Measurements from ENCODE around the gene APOA1.

DNA sequence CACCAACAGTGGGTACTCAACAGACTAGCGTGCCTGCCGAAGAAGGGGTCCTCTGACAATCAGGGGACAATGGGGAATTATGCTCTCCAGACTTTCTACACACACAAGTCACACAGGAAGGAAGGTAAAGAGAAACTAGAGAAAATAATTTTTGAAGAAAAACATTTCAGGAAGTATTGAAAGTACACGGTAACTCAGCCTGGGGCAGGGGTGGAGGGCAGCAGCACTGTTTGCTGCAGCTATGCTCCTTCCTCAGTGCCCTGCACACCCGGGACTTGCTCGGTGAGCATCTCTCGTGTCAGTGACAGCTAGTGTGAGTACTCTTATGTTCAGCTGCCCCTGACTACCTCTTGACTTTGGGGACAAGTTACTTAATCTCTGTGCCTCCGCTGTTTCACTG is 18.0 kb upstream of the APOA1 start:
- no peak for TF ChIP-seq EZH2 (IDR thresholded peaks at IDR 0.05; ENCODE audit: insufficient read depth, poor library complexity, severe bottlenecking)
- no peak for TF ChIP-seq EZH2phosphoT487 (IDR thresholded peaks at IDR 0.05; ENCODE audit: insufficient read depth, low read depth)
